Upper lobe of left lung (tissue), 6 donors: ENCODE results near the gene NDUFAF8. TPM values are rescaled to one million over a fixed set of nuclear protein-coding genes. Genes with fewer than 3 reads are reported as not detected.

Source experiments
- ATAC-seq, 2 donors: fragments of 200-7000 bp; cut with Tn5 transposase; one replicate each; pipeline ENCODE4 v1.9.1; 2022; ENCODE audit warnings: mild to moderate bottlenecking in 2 of 2, moderate library complexity in 2 of 2; ENCODE audit not compliant: low FRiP score in 2 of 2
- DNase-seq, 2 donors: peaks; one replicate each; pipeline ENCODE4 v3.0.0-alpha.2; 2019 to 2020
- H3K27ac ChIP-seq, 4 donors: fragments of 200-600 bp; sonication (generic); one replicate each; pipeline ENCODE4 v1.5.1; 2016 to 2019
- H3K27me3 ChIP-seq, 4 donors: fragments of 200-600 bp; sonication (generic); one replicate each; pipeline ENCODE4 v1.5.1; 2017 to 2019
- H3K36me3 ChIP-seq, 4 donors: fragments of 200-600 bp; sonication (generic); one replicate each; pipeline ENCODE4 v1.5.1; 2016 to 2019
- H3K4me1 ChIP-seq, 4 donors: fragments of 200-600 bp; sonication (generic); one replicate each; pipeline ENCODE4 v1.5.1; 2018 to 2019
- H3K4me3 ChIP-seq, 4 donors: fragments of 200-600 bp; sonication (generic); one replicate each; pipeline ENCODE4 v1.5.1; 2017 to 2019; ENCODE audit warnings: mild to moderate bottlenecking in 2 of 4, moderate library complexity in 1 of 4
- H3K9me3 ChIP-seq, 4 donors: fragments of 200-600 bp; sonication (generic); one replicate each; pipeline ENCODE4 v1.5.1; 2018 to 2019
- EP300 ChIP-seq, 4 donors: sonication (generic); formaldehyde crosslinking; IDR thresholded peaks; one replicate each; pipeline ENCODE4 v1.5.1; 2017; ENCODE audit warnings: antibody characterized with exemption in 4 of 4, control low read depth in 2 of 4
- POLR2A ChIP-seq, 4 donors: fragments of 450-650 bp; IDR thresholded peaks; one replicate each; pipeline ENCODE4 v1.5.1; 2016 to 2017; ENCODE audit warnings: antibody characterized with exemption in 4 of 4, mild to moderate bottlenecking in 2 of 4
- POLR2AphosphoS5 ChIP-seq, 2 donors: sonication (generic); formaldehyde crosslinking; IDR thresholded peaks; one replicate each; pipeline ENCODE4 v1.5.1; 2017; ENCODE audit warnings: antibody characterized with exemption in 2 of 2
- WGBS, 2 donors: methylation state at CpG; one replicate each; pipeline ENCODE4 v1.1.5; 2017 to 2018; 5-methylcytosine and 5-hydroxymethylcytosine counted together
- total RNA-seq, 6 donors: library from RNA; depleted of rRNA in 4 of 6; stranded (reverse); fragments of >200 nt in 4 of 6; gene quantifications; one replicate each; pipeline versions ENCODE4 v1.1.0 to v1.2.1, GENCODE V29; 2016 to 2021
- TF ChIP-seq, protein P1 (sequence below), 6 experiments: fragments of 450-650 bp in 4 of 6; fragments of 200-600 bp in 2 of 6; sonication (generic) in 2 of 6; IDR thresholded peaks; one replicate each; pipeline ENCODE4 v1.5.1; 2016 to 2019; ENCODE audit warnings: antibody characterized with exemption in 6 of 6
- donor health status: DM: no; HTN: no; CAD: no; lungs with moderate emphysema.
- donor health status: DM: no; HTN: yes; CAD: no; lungs with severe emphysema.

The NDUFAF8 gene
- total RNA-seq, 6 donors from 2014 or later, result 19.6 to 38.1 (median 33.6) TPM

DNA sequence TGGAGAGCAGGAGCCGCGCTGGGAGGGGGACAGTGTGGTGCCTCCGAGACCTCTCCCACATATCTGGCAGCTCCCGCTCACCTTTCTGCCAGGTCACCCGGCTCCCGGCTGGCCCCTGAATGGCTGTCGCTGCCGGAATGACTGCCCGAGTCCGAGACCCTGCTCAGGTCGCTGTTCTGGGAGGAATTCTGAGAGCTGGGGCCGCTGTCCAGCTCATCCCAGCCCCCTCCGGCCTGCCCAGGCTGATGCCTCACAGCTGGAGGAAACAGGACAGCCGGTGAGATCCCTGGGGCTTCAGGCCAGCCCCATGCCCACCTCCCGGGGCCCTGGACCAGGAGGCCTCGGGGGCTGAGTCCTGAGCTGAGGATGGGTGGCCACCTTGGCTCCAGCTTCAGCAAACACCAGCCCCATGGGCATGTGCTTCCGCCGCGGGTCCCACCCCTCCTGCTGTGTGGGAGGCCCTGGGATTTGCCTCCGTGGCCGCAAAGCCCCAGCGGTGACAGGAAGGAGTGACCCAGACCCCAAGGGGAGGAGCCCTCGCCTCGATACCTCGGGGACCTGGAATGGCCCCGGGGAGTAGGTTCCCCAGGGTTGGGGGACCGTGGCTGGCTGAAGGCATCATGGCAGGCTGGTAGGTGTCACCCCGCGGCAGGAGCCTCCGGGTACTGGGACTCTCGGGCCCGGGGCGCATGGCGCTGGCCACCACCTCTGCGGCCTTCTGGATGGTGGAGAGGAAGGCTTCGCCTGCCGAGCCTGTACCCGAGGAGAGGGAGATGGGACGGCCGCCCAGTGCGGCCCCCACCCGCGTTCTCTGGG, 7.1 kb upstream of the NDUFAF8 start:
- ATAC-seq (no peak), DNase-seq (peak in 1 of 2 donors; percentile 77)
- TF ChIP-seq POLR2A (IDR thresholded peaks at IDR 0.05), result no peak
- TF ChIP-seq EP300 (IDR thresholded peaks at IDR 0.05), result no peak
- no peak for TF ChIP-seq POLR2AphosphoS5 (IDR thresholded peaks at IDR 0.05)
- TF ChIP-seq, protein P1, sequence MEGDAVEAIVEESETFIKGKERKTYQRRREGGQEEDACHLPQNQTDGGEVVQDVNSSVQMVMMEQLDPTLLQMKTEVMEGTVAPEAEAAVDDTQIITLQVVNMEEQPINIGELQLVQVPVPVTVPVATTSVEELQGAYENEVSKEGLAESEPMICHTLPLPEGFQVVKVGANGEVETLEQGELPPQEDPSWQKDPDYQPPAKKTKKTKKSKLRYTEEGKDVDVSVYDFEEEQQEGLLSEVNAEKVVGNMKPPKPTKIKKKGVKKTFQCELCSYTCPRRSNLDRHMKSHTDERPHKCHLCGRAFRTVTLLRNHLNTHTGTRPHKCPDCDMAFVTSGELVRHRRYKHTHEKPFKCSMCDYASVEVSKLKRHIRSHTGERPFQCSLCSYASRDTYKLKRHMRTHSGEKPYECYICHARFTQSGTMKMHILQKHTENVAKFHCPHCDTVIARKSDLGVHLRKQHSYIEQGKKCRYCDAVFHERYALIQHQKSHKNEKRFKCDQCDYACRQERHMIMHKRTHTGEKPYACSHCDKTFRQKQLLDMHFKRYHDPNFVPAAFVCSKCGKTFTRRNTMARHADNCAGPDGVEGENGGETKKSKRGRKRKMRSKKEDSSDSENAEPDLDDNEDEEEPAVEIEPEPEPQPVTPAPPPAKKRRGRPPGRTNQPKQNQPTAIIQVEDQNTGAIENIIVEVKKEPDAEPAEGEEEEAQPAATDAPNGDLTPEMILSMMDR (IDR thresholded peaks at IDR 0.05), result no peak
- Histone ChIP-seq H3K4me1 (peaks cover 4 to 15% (median 7%) of the 10 kb centered on the region in 4 donors), H3K4me3 (no peak overlapping the region), H3K27me3 (no peaks in the 10 kb centered on the region), H3K27ac (no peak overlapping the region), H3K9me3 (no peaks in the 10 kb centered on the region), H3K36me3 (peaks cover 0 to 73% (median 49%) of the 10 kb centered on the region in 4 donors)
- WGBS, 2 donors, result 93 to 96% methylated on average over 17 to 36 of the region's 43 CpGs

DNA sequence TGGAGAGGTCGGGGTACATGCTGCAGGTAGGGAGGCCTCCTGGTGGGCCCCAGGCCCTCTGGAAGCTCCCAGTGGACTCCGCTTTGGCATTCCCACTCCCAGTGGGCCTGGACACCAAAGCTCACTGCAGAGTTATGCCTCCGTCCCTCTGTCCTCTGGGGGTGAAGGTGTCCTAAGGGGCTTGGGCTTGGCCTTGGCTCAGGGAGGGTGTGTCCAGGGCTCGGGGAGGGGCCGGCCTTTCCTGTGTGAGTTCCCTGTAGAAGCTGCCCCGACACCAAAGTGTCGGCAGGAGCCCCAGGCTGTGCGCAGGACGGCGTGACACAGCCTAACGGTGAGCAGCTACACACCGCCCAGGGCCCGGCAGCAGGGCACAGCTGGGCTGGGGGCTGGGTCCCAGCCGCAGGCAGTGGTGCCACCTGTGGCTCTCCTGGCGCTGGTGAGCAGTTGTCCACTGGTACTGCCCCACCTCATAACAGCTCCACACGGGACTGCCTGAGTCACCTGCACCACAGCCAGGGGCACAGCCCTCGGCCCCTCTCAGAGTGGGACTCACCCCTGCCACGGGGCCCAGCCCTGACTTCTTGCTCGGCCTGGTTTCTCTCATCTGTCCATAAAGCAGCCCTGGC, 6.4 kb upstream of the NDUFAF8 start:
- no peaks in the 10 kb centered on the region for H3K9me3 ChIP-seq
- peaks cover 0 to 73% (median 49%) of the 10 kb centered on the region in 4 donors for H3K36me3 ChIP-seq
- 93% methylated on average over 18 of the region's 19 CpGs; no CpG with 5 or more reads in 1 of the 2 donors for WGBS, 2 donors
- H3K27me3 ChIP-seq, result no peaks in the 10 kb centered on the region
- TF ChIP-seq, protein P1 (IDR thresholded peaks at IDR 0.05), result no peak
- no peak for TF ChIP-seq POLR2AphosphoS5 (IDR thresholded peaks at IDR 0.05)
- no peak for TF ChIP-seq POLR2A (IDR thresholded peaks at IDR 0.05)
- no peak for TF ChIP-seq EP300 (IDR thresholded peaks at IDR 0.05)
- no peak overlapping the region for H3K27ac ChIP-seq
- ATAC-seq, result no peak
- DNase-seq, result peak in 1 of 2 donors; percentile 62
- H3K4me1 ChIP-seq, result peaks cover 10 to 23% (median 14%) of the 10 kb centered on the region in 4 donors
- H3K4me3 ChIP-seq, result no peak overlapping the region

DNA sequence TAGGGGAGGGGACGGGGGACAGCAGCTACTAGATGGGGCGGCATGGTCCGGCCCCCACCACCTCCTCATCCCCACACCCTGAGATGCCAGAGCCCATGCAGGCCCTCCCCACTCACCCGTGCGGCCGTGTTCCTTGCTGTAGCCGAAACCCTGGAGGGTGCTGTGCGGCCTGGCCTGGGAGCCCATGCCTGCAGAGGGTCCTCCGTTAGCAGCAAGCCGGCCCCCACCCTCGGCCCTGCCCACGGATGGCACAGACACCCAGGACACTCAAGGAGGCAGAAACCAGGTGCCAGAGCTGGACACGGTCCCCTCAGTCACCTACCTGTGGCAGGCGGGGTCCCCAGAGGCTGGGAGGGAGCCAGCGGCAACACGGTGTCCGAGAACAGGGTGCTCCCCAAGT, 5.8 kb upstream of the NDUFAF8 start:
- DNase-seq (peak in 1 of 2 donors; percentile 74), ATAC-seq (no peak)
- Histone ChIP-seq H3K4me1 (peaks cover 16 to 29% (median 20%) of the 10 kb centered on the region in 4 donors), H3K9me3 (no peaks in the 10 kb centered on the region), H3K27me3 (no peaks in the 10 kb centered on the region), H3K36me3 (peaks cover 0 to 72% (median 49%) of the 10 kb centered on the region in 4 donors), H3K27ac (no peak overlapping the region), H3K4me3 (no peak overlapping the region)
- WGBS, 2 donors, result 93 to 98% methylated on average over 5 to 12 of the region's 17 CpGs
- TF ChIP-seq POLR2AphosphoS5 (IDR thresholded peaks at IDR 0.05) (no peak), POLR2A (IDR thresholded peaks at IDR 0.05) (no peak), EP300 (IDR thresholded peaks at IDR 0.05) (no peak)
- TF ChIP-seq, protein P1 (IDR thresholded peaks at IDR 0.05), result no peak

DNA sequence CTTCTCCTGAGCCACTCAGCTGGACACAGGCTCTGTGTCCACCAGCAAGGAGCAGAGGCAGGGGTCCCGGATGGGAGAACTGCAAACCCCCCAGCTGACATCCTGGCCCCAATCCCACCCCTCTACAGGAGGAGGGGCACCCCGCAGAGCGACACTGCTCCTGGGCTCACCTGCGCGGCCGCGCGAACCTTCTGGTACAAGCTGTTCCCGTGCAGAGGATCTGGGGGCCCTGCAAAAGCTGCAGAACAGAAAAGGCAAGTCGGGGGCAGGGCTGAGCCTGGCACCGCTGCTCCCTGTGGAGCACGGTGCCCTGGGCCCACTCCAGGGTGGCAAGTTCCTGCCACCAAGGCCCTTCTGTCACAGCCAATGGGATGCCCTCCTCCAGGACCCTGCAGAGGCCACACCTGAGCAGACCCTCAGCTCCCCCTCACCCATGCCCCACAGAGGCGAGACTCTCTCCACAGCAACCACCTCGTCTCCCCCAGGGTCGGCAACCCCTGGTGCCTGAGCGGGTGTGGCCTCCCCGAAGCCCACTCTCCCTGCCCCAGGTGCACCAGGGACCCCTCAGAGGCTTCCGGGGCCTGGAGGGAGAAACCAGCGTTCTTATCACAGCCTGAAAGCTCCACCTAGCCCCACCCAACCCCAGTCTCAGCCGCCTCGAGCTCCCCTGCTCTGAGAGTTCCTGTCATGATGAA, 5.2 kb upstream of the NDUFAF8 start:
- no peak overlapping the region for H3K4me3 ChIP-seq
- TF ChIP-seq POLR2A (IDR thresholded peaks at IDR 0.05) (no peak), EP300 (IDR thresholded peaks at IDR 0.05) (no peak), POLR2AphosphoS5 (IDR thresholded peaks at IDR 0.05) (no peak)
- TF ChIP-seq, protein P1 (IDR thresholded peaks at IDR 0.05), result no peak
- H3K9me3 ChIP-seq, result no peaks in the 10 kb centered on the region
- DNase-seq, result peak in 1 of 2 donors; percentile 72
- 92 to 93% methylated on average over 11 to 21 of the region's 21 CpGs for WGBS, 2 donors
- peaks cover 16 to 29% (median 20%) of the 10 kb centered on the region in 4 donors for H3K4me1 ChIP-seq
- no peak for ATAC-seq
- H3K27me3 ChIP-seq, result no peaks in the 10 kb centered on the region
- H3K36me3 ChIP-seq, result peaks cover 0 to 66% (median 48%) of the 10 kb centered on the region in 4 donors
- H3K27ac ChIP-seq, result no peak overlapping the region
